Measurements from ENCODE around the gene RXRG.

DNA sequence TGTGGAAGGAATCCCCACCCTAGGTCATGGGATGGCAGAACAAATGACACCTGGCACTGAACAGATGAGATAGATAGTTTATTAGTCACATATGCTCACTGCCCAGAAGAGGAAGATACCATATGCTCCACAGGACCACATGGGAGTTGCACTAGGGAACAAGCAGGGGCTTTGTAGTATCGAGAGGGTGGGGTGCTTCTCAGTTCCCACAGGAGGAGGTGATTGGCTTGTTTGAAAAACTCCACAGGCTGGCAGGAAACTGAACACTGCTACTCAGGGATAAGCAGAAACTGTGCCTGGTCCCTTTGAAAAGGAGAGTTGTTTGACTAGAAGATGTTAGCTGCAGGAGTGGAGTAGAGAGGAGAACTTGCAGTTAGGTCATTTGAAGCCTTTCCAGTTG, 31.9 kb upstream of the RXRG start:
- TF ChIP-seq POLR2AphosphoS5 (IDR thresholded peaks at IDR 0.05; ENCODE audit: low read depth, low read length) (no peak), SIN3A (IDR thresholded peaks at IDR 0.05; ENCODE audit: borderline replicate concordance, insufficient read depth, low read length) (no peak)

Data from PFSK-1 (cell line).